Testis (tissue), 3 donors: ENCODE results near the gene OR9I1. TPM values are rescaled to one million over a fixed set of nuclear protein-coding genes. Genes with fewer than 3 reads are reported as not detected.

Source experiments
- DNase-seq: peaks from one replicate; pipeline ENCODE4 v3.0.0-alpha.2; 2019
- H3K27ac ChIP-seq, 2 donors: fragments of 200-600 bp; sonication (generic); one replicate each; pipeline ENCODE4 v1.5.1; 2019
- H3K27me3 ChIP-seq: fragments of 200-600 bp; sonication (generic); one replicate; pipeline ENCODE4 v1.5.1; 2019
- H3K36me3 ChIP-seq: fragments of 200-600 bp; sonication (generic); one replicate; pipeline ENCODE4 v1.5.1; 2017; ENCODE audit warnings: low read depth; ENCODE audit errors: missing control alignments
- H3K4me1 ChIP-seq: fragments of 200-600 bp; sonication (generic); one replicate; pipeline ENCODE4 v1.5.1; 2019
- H3K4me3 ChIP-seq, 2 donors: fragments of 200-600 bp; sonication (generic); one replicate each; pipeline ENCODE4 v1.5.1; 2017 to 2019
- H3K9me3 ChIP-seq: fragments of 200-600 bp; sonication (generic); one replicate; pipeline ENCODE4 v1.5.1; 2017
- POLR2A ChIP-seq: fragments of 450-650 bp; IDR thresholded peaks from one replicate; pipeline ENCODE4 v1.6.1; 2017; ENCODE audit warnings: antibody characterized with exemption, mild to moderate bottlenecking, moderate library complexity
- WGBS, 2 donors: methylation state at CpG; one replicate each; pipeline ENCODE4 v1.1.5; 2018; 5-methylcytosine and 5-hydroxymethylcytosine counted together
- intact Hi-C: fragments of 100-400 bp; cut with DNase I; formaldehyde crosslinking; loops from one replicate; pipeline ENCODE4 v1.15.1; 2023; ENCODE audit warnings: low total_unique reads
- polyA plus RNA-seq: library from polyadenylated mRNA; stranded (reverse); fragments of 350-450 nt; fragmentation: Illumina TruSeq; extraction: RNeasy Lipid Tissue Mini Kit (QIAGEN cat#74804); gene quantifications from one replicate; pipeline ENCODE4 v1.2.3, GENCODE V29; 2014; ENCODE audit warnings: low read depth, low replicate concordance; ENCODE audit not compliant: insufficient read depth
- total RNA-seq, 2 donors: library from RNA; depleted of rRNA; stranded (reverse); fragments of >200 nt; gene quantifications; one replicate each; pipeline ENCODE4 v1.2.3, GENCODE V29; 2016
- TF ChIP-seq, protein P1 (sequence below), 3 experiments: fragments of 450-650 bp in 2 of 3; fragments of 200-600 bp in 1 of 3; sonication (generic) in 1 of 3; IDR thresholded peaks; one replicate each; pipeline ENCODE4 v1.5.1; 2016 to 2019; ENCODE audit warnings: antibody characterized with exemption in 3 of 3, mild to moderate bottlenecking in 2 of 3, moderate library complexity in 1 of 3

Gene OR9I1
- total and polyA plus RNA-seq, 3 donors from 2014 or later: not detected

DNA sequence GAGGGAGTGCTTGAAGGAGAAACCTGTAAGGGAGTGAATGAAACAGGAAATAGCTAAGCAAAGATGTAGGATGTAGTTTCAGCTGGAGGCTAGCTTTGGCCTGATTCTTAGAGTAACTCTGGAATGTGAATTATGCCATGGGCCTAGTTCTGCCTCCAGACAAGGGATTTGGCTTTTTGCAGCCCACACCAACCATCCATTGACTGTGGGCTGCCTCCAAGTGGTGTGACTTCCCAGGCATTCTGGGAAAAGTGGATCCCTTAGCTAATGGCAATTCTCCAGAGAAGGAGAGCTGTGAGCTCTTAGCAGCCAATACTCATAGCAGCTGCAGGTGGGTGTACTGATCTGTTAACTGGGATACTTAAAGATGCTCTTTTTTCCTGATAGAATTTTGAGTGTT is 2.0 kb upstream of the OR9I1 start:
- DNase-seq: no peak
- H3K4me1 ChIP-seq: no peaks in the 10 kb centered on the region
- TF ChIP-seq POLR2A: no peak
- TF ChIP-seq, protein P1, sequence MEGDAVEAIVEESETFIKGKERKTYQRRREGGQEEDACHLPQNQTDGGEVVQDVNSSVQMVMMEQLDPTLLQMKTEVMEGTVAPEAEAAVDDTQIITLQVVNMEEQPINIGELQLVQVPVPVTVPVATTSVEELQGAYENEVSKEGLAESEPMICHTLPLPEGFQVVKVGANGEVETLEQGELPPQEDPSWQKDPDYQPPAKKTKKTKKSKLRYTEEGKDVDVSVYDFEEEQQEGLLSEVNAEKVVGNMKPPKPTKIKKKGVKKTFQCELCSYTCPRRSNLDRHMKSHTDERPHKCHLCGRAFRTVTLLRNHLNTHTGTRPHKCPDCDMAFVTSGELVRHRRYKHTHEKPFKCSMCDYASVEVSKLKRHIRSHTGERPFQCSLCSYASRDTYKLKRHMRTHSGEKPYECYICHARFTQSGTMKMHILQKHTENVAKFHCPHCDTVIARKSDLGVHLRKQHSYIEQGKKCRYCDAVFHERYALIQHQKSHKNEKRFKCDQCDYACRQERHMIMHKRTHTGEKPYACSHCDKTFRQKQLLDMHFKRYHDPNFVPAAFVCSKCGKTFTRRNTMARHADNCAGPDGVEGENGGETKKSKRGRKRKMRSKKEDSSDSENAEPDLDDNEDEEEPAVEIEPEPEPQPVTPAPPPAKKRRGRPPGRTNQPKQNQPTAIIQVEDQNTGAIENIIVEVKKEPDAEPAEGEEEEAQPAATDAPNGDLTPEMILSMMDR (IDR thresholded peaks at IDR 0.05): no peak
- H3K27me3 ChIP-seq: no peaks in the 10 kb centered on the region
- intact Hi-C loops: no loop called here
- no peak overlapping the region for H3K4me3 ChIP-seq
- no peak overlapping the region for H3K27ac ChIP-seq
- no peaks in the 10 kb centered on the region for H3K36me3 ChIP-seq
- no peaks in the 10 kb centered on the region for H3K9me3 ChIP-seq

DNA sequence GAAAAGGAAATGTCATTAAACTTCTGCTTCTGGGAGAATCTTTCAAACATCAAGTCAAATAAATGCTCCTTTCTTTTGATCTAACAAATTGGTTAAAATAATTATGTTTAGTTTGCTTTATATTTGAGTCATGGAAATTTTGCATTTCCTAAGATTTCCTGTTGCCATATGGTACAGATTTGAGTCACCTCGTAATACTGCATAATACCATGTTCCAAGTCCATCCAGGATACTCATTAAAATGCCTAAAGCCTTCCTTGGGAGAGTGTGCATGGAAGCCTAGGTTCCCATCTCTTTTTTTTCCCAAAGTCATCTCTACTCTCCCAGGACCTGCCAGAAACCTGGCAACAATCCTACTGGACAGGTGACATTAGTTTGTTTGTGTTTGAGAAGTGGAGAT is 4.2 kb downstream of the OR9I1 start:
- no peaks in the 10 kb centered on the region for H3K9me3 ChIP-seq
- H3K36me3 ChIP-seq: no peaks in the 10 kb centered on the region
- intact Hi-C loops: no loop called here
- H3K4me3 ChIP-seq: no peak overlapping the region
- no peaks in the 10 kb centered on the region for H3K27me3 ChIP-seq
- H3K27ac ChIP-seq: no peak overlapping the region
- 85 to 90% methylated on average over 1 of the region's 1 CpG for WGBS, 2 donors
- no peak for DNase-seq
- H3K4me1 ChIP-seq: no peaks in the 10 kb centered on the region
- TF ChIP-seq, protein P1 (IDR thresholded peaks at IDR 0.05): no peak
- no peak for TF ChIP-seq POLR2A

DNA sequence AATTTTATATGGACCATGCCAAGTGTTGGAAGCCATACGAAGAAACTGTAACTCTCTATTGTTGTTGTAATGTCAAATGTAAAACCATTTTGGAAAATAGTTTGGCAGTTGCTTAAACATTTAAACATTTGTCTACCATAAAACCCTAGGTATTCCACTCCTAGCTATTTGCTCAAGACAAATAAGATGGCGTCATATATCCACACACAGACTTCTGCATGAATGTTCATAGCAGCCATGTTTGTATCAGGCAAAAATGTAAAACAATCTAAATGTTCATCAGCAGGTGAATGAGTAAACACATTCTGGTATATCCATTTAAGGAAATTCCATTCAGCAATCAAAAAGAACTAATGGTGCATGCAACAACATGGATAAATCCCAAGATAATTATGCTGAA is 27.9 kb downstream of the OR9I1 start:
- Histone ChIP-seq H3K4me1 (no peaks in the 10 kb centered on the region), H3K36me3 (no peaks in the 10 kb centered on the region), H3K4me3 (no peak overlapping the region), H3K27ac (no peak overlapping the region), H3K27me3 (no peaks in the 10 kb centered on the region), H3K9me3 (no peaks in the 10 kb centered on the region)
- 74 to 81% methylated on average over 2 of the region's 2 CpGs for WGBS, 2 donors
- intact Hi-C loops: no loop called here
- no peak for DNase-seq
- no peak for TF ChIP-seq POLR2A
- TF ChIP-seq, protein P1 (IDR thresholded peaks at IDR 0.05): no peak

DNA sequence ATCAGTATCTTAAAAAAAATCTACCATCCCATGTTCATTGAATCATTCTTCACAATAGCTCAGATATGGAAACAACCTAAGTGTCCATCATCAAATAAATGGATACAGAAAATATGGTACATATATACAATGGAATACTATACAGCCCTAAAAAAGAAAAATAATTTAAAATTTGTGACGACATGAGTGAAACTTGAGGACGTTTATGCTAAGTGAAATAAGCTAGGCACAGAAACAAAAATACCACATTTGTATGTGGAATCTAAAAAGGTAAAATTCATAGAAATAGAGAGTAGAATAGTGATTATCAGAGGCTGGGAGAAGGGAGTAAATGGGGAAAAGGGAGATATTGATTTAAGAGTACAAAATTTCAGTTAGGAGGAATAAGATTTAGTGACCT is 38.8 kb downstream of the OR9I1 start:
- WGBS, 2 donors: 60 to 67% methylated on average over 2 of the region's 2 CpGs
- intact Hi-C loops: no loop called here
- TF ChIP-seq POLR2A: no peak
- TF ChIP-seq, protein P1 (IDR thresholded peaks at IDR 0.05): no peak
- no peaks in the 10 kb centered on the region for H3K36me3 ChIP-seq
- H3K27ac ChIP-seq: no peak overlapping the region
- H3K27me3 ChIP-seq: no peaks in the 10 kb centered on the region
- DNase-seq: no peak
- H3K9me3 ChIP-seq: no peaks in the 10 kb centered on the region
- H3K4me1 ChIP-seq: no peaks in the 10 kb centered on the region
- no peak overlapping the region for H3K4me3 ChIP-seq

DNA sequence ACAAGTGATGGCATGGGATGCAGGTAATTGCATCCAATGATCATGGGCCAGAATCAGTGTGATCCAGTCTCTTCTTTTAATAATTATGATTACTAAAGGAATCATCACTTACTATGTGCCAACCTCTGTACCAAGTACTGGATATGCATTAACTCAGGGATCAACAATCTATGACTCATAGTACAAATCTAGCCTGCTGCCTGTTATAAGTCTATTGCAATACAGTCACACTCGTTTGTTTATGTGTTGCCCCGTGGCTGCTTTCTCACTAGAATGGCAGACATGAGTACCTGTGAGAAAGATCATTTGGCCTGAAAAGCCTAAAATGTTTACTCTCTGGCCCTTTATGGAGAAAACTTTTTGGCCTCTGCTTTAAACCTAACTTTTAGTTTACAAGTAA is 49.5 kb downstream of the OR9I1 start:
- H3K27me3 ChIP-seq: no peaks in the 10 kb centered on the region
- TF ChIP-seq POLR2A: no peak
- TF ChIP-seq, protein P1 (IDR thresholded peaks at IDR 0.05): no peak
- no peak for DNase-seq
- H3K9me3 ChIP-seq: no peaks in the 10 kb centered on the region
- no peak overlapping the region for H3K27ac ChIP-seq
- 37 to 42% methylated on average over 2 of the region's 2 CpGs for WGBS, 2 donors
- intact Hi-C loops: no loop called here
- no peaks in the 10 kb centered on the region for H3K36me3 ChIP-seq
- H3K4me3 ChIP-seq: no peak overlapping the region
- H3K4me1 ChIP-seq: no peaks in the 10 kb centered on the region
